Ovary (tissue), 3 donors: ENCODE data around the gene PLXDC2.

Experiments used
- EP300 ChIP-seq: sonication (generic); formaldehyde crosslinking; IDR thresholded peaks from one replicate; pipeline ENCODE4 v1.6.1; 2017; ENCODE audit warnings: antibody characterized with exemption
- POLR2A ChIP-seq: fragments of 450-650 bp; IDR thresholded peaks from one replicate; pipeline ENCODE4 v1.6.1; 2017; ENCODE audit warnings: antibody characterized with exemption, mild to moderate bottlenecking, moderate library complexity
- TF ChIP-seq, protein P1 (sequence below), 3 donors: fragments of 450-650 bp in 2 of 3; fragments of 200-600 bp in 1 of 3; IDR thresholded peaks; one replicate each; pipeline versions ENCODE4 v1.5.1 to v1.8.0; 2016 to 2022; ENCODE audit warnings: antibody characterized with exemption in 3 of 3, mild to moderate bottlenecking in 1 of 3
- donor health status: DM: no; HTN: no; CAD: no.

DNA sequence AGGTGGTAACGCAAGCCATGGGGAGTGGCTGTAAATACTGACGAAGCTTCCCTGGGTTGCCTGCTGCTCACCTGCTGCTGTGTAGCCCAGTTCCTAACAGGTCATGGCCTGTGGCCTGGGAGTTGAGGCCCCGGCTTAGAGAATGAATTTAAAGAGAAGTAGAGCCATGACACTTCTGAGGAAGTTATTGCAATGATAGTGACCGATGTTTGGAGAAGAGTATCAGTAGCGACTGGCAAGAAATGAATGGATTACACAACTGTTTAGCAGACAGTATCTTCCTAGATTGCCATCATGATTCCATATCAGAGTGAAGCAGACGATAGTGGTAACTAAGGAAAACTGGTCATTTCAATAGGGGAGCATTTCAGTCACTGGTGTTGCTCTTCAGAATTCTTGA, 249.6 kb downstream of the PLXDC2 start:
- TF ChIP-seq EP300 (no peak), POLR2A (no peak)
- TF ChIP-seq, protein P1, sequence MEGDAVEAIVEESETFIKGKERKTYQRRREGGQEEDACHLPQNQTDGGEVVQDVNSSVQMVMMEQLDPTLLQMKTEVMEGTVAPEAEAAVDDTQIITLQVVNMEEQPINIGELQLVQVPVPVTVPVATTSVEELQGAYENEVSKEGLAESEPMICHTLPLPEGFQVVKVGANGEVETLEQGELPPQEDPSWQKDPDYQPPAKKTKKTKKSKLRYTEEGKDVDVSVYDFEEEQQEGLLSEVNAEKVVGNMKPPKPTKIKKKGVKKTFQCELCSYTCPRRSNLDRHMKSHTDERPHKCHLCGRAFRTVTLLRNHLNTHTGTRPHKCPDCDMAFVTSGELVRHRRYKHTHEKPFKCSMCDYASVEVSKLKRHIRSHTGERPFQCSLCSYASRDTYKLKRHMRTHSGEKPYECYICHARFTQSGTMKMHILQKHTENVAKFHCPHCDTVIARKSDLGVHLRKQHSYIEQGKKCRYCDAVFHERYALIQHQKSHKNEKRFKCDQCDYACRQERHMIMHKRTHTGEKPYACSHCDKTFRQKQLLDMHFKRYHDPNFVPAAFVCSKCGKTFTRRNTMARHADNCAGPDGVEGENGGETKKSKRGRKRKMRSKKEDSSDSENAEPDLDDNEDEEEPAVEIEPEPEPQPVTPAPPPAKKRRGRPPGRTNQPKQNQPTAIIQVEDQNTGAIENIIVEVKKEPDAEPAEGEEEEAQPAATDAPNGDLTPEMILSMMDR (IDR thresholded peaks at IDR 0.05) = no peak
